Activated CD4-positive, alpha-beta memory T cell treated with anti-CD3 and anti-CD28 coated beads for 36 hours (primary cell): ENCODE measurements around the gene PPFIA1. TPM values are rescaled to one million over a fixed set of nuclear protein-coding genes. Genes with fewer than 3 reads are reported as not detected.
"Not testable (repeated sequence)": the region's sequence is repeated elsewhere in the genome, so short reads cannot be mapped to it uniquely, and the experiment has no call there.

Source experiments
- CTCF ChIA-PET: fragments of 350-600 bp; sonication (Branson Sonifier 250); formaldehyde crosslinking; loops from one replicate; lab custom pipeline; 2021; ENCODE audit warnings: antibody characterized with exemption, inconsistent platforms; lab: Charles Lee
- POLR2A ChIA-PET: fragments of 350-600 bp; sonication (Branson Sonifier 250); formaldehyde crosslinking; loops from one replicate; lab custom pipeline; 2021; ENCODE audit warnings: antibody characterized with exemption; lab: Charles Lee
- DNase-seq: peaks from one replicate; pipeline ENCODE4 v3.0.0-alpha.2; 2020
- H3K27ac Mint-ChIP-seq: one replicate; pipeline ENCODE4 v1.8.0; 2021; ENCODE audit warnings: mixed read lengths
- H3K27me3 Mint-ChIP-seq: one replicate; pipeline ENCODE4 v1.8.0; 2021; ENCODE audit warnings: mixed read lengths
- H3K36me3 Mint-ChIP-seq: one replicate; pipeline ENCODE4 v1.8.0; 2021; ENCODE audit warnings: mixed read lengths
- H3K4me1 Mint-ChIP-seq: one replicate; pipeline ENCODE4 v1.8.0; 2021; ENCODE audit warnings: low read depth, mixed read lengths
- H3K4me3 Mint-ChIP-seq: one replicate; pipeline ENCODE4 v1.8.0; 2021; ENCODE audit warnings: mild to moderate bottlenecking, mixed read lengths
- H3K9me3 Mint-ChIP-seq: one replicate; pipeline ENCODE4 v1.8.0; 2021; ENCODE audit warnings: mixed read lengths
- intact Hi-C: fragments of 100-400 bp; cut with micrococcal nuclease; formaldehyde crosslinking; loops from one replicate; pipeline ENCODE4 v1.15.1; 2023
- total RNA-seq, 2 experiments: library from RNA; stranded (reverse); gene quantifications; one replicate each; pipeline ENCODE4 v1.2.3, GENCODE V29; 2021

Gene PPFIA1
- total RNA-seq, 2 experiments from 2014 or later = 23.1 to 26.7 TPM

- POLR2A ChIA-PET = no interaction called here
- peaks cover 3% of the 10 kb centered on the region for H3K9me3 Mint-ChIP-seq
- no peaks in the 10 kb centered on the region for H3K27me3 Mint-ChIP-seq
- CTCF ChIA-PET = no interaction called here
- no peak overlapping the region for H3K27ac Mint-ChIP-seq
- no peak overlapping the region for H3K4me3 Mint-ChIP-seq
- H3K36me3 Mint-ChIP-seq = peaks cover 43% of the 10 kb centered on the region
- no peak for DNase-seq
- H3K4me1 Mint-ChIP-seq = no peaks in the 10 kb centered on the region
- intact Hi-C loops = no loop called here
These were observed 101.6 kb downstream of the PPFIA1 start for GRCh38 chr11:70372076-70372475.

- Mint-ChIP-seq H3K9me3 (no peaks in the 10 kb centered on the region), H3K36me3 (peaks cover 39% of the 10 kb centered on the region), H3K27me3 (no peaks in the 10 kb centered on the region), H3K27ac (no peak overlapping the region), H3K4me3 (no peak overlapping the region), H3K4me1 (no peaks in the 10 kb centered on the region)
- DNase-seq = no peak
- CTCF ChIA-PET = no interaction called here
- intact Hi-C loops = no loop called here
- POLR2A ChIA-PET = no interaction called here
These were observed 106.1 kb downstream of the PPFIA1 start for GRCh38 chr11:70376621-70377020.

- no peak for DNase-seq
- POLR2A ChIA-PET = no interaction called here
- Mint-ChIP-seq H3K4me1 (no peaks in the 10 kb centered on the region), H3K27me3 (no peaks in the 10 kb centered on the region), H3K36me3 (peaks cover 33% of the 10 kb centered on the region), H3K4me3 (no peak overlapping the region), H3K27ac (no peak overlapping the region), H3K9me3 (no peaks in the 10 kb centered on the region)
- intact Hi-C loops = no loop called here
- CTCF ChIA-PET = interaction anchor here (1.1 kb wide), 1 partner anchor 46 kb away, joined by 3 read pairs; no protein-coding TSS in a partner anchor
These were observed 107.2 kb downstream of the PPFIA1 start for GRCh38 chr11:70377645-70378044.

- no peak for DNase-seq
- Mint-ChIP-seq H3K9me3 (no peaks in the 10 kb centered on the region), H3K4me1 (no peaks in the 10 kb centered on the region), H3K27me3 (no peaks in the 10 kb centered on the region), H3K4me3 (no peak overlapping the region), H3K36me3 (peaks cover 28% of the 10 kb centered on the region), H3K27ac (no peak overlapping the region)
- POLR2A ChIA-PET = no interaction called here
- CTCF ChIA-PET = interaction anchor here (0.5 to 1.1 kb wide), 2 partner anchors 47 to 459 kb away, joined by 3 read pairs; no protein-coding TSS in a partner anchor
- intact Hi-C loops = no loop called here
These were observed 108.1 kb downstream of the PPFIA1 start for GRCh38 chr11:70378506-70379134.

GRCh38 chr11:70381350-70381749 lies 110.9 kb downstream of the PPFIA1 start:
- Mint-ChIP-seq H3K4me1 (no peaks in the 10 kb centered on the region), H3K9me3 (no peaks in the 10 kb centered on the region), H3K27ac (no peak overlapping the region), H3K27me3 (no peaks in the 10 kb centered on the region), H3K4me3 (no peak overlapping the region), H3K36me3 (peaks cover 34% of the 10 kb centered on the region)
- ChIA-PET CTCF (no interaction called here), POLR2A (no interaction called here)
- DNase-seq = no peak
- intact Hi-C loops = no loop called here

GRCh38 chr11:70381872-70382861 lies 111.7 kb downstream of the PPFIA1 start:
- Mint-ChIP-seq H3K9me3 (no peaks in the 10 kb centered on the region), H3K4me3 (no peak overlapping the region), H3K4me1 (no peaks in the 10 kb centered on the region), H3K36me3 (peaks cover 29% of the 10 kb centered on the region), H3K27ac (no peak overlapping the region), H3K27me3 (no peaks in the 10 kb centered on the region)
- intact Hi-C loops = no loop called here
- POLR2A ChIA-PET = no interaction called here
- DNase-seq = no peak
- CTCF ChIA-PET = no interaction called here

- no peaks in the 10 kb centered on the region for H3K27me3 Mint-ChIP-seq
- no peak overlapping the region for H3K27ac Mint-ChIP-seq
- H3K36me3 Mint-ChIP-seq = peaks cover 23% of the 10 kb centered on the region
- CTCF ChIA-PET = interaction anchor here (0.5 kb wide), 1 partner anchor 64 kb away, joined by 3 read pairs; no protein-coding TSS in a partner anchor
- no peak for DNase-seq
- POLR2A ChIA-PET = no interaction called here
- intact Hi-C loops = no loop called here
- H3K4me3 Mint-ChIP-seq = no peak overlapping the region
- H3K4me1 Mint-ChIP-seq = no peaks in the 10 kb centered on the region
- H3K9me3 Mint-ChIP-seq = no peaks in the 10 kb centered on the region
These were observed 113.4 kb downstream of the PPFIA1 start for GRCh38 chr11:70383664-70384565.

GRCh38 chr11:70384566-70385152 lies 114.2 kb downstream of the PPFIA1 start:
- CTCF ChIA-PET = no interaction called here
- POLR2A ChIA-PET = no interaction called here
- intact Hi-C loops = no loop called here
- Mint-ChIP-seq H3K4me1 (no peaks in the 10 kb centered on the region), H3K27me3 (no peaks in the 10 kb centered on the region), H3K36me3 (peaks cover 23% of the 10 kb centered on the region), H3K4me3 (no peak overlapping the region), H3K27ac (no peak overlapping the region), H3K9me3 (no peaks in the 10 kb centered on the region)
- DNase-seq = no peak

- Mint-ChIP-seq H3K36me3 (peaks cover 19% of the 10 kb centered on the region), H3K27me3 (peaks cover 2% of the 10 kb centered on the region), H3K4me1 (no peaks in the 10 kb centered on the region), H3K4me3 (no peak overlapping the region), H3K9me3 (no peaks in the 10 kb centered on the region), H3K27ac (no peak overlapping the region)
- CTCF ChIA-PET = no interaction called here
- POLR2A ChIA-PET = no interaction called here
- intact Hi-C loops = no loop called here
- no peak for DNase-seq
These were observed 117.1 kb downstream of the PPFIA1 start for GRCh38 chr11:70387564-70387963.

GRCh38 chr11:70389201-70389600 lies 118.7 kb downstream of the PPFIA1 start:
- peaks cover 15% of the 10 kb centered on the region for H3K36me3 Mint-ChIP-seq
- H3K4me1 Mint-ChIP-seq = no peaks in the 10 kb centered on the region
- peaks cover 8% of the 10 kb centered on the region for H3K27me3 Mint-ChIP-seq
- intact Hi-C loops = no loop called here
- DNase-seq = no peak
- ChIA-PET POLR2A (no interaction called here), CTCF (no interaction called here)
- no peak overlapping the region for H3K27ac Mint-ChIP-seq
- H3K9me3 Mint-ChIP-seq = no peaks in the 10 kb centered on the region
- H3K4me3 Mint-ChIP-seq = no peak overlapping the region

GRCh38 chr11:70390882-70391281 lies 120.4 kb downstream of the PPFIA1 start:
- H3K27ac Mint-ChIP-seq, POLR2A ChIA-PET, H3K36me3 Mint-ChIP-seq, intact Hi-C loops, H3K4me3 Mint-ChIP-seq, CTCF ChIA-PET, H3K9me3 Mint-ChIP-seq, DNase-seq, H3K4me1 Mint-ChIP-seq: not testable (repeated sequence)
- H3K27me3 Mint-ChIP-seq = peaks cover 13% of the 10 kb centered on the region
